ENCODE data around the gene NDE1.

DNA sequence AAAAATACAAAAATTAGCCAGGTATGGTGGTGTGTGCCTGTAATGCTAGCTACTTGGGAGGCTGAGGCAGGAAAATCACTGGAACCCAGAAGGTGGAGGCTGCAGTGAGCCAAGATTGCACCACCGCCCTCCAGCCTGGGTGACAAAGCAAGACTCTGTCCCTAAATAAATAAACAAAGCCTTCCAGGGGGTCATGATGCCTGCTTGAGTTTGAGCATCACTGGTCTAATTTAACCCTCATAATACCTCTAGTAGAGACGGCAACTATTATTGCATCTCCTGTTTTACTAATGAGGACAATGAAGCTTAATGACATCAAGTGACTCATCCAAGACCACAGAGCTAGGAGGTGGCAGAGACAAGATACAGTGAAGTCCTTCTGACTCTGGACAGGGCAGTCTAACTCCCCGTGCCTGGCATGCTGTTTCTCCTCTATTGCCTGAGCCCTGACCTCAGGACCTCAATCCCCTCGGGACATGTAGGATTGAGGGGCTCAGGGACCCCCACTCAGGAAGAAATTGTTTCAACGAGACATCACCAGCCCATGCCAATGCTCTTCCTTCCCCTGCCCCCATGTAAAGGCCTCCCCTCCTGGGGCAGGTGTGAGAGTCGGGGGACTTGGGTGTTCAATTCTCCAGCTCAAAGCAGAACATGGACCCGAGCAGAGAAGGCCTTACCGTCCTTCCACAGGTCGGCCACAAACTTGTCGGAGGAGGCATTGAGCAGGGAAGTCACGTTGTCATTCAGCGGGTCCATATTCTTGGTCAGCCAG lies 102.9 kb downstream of the NDE1 start:
- TF ChIP-seq, protein P1, sequence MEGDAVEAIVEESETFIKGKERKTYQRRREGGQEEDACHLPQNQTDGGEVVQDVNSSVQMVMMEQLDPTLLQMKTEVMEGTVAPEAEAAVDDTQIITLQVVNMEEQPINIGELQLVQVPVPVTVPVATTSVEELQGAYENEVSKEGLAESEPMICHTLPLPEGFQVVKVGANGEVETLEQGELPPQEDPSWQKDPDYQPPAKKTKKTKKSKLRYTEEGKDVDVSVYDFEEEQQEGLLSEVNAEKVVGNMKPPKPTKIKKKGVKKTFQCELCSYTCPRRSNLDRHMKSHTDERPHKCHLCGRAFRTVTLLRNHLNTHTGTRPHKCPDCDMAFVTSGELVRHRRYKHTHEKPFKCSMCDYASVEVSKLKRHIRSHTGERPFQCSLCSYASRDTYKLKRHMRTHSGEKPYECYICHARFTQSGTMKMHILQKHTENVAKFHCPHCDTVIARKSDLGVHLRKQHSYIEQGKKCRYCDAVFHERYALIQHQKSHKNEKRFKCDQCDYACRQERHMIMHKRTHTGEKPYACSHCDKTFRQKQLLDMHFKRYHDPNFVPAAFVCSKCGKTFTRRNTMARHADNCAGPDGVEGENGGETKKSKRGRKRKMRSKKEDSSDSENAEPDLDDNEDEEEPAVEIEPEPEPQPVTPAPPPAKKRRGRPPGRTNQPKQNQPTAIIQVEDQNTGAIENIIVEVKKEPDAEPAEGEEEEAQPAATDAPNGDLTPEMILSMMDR (IDR thresholded peaks at IDR 0.05), result no peak
- TF ChIP-seq POLR2AphosphoS5 (IDR thresholded peaks at IDR 0.05), result no peak
